GM12873 (cell line): ENCODE data around the gene PPP2R2D.

ENCODE experiments used
- TF ChIP-seq, protein P1 (sequence below): IDR thresholded peaks from 2 replicates; pipeline ENCODE4 v1.5.1; 2012; ENCODE audit warnings: low read depth, mild to moderate bottlenecking, moderate library complexity, low read length, control low read depth; ENCODE audit not compliant: insufficient read depth; ENCODE audit errors: missing control alignments

The PPP2R2D gene

GRCh38 chr10:131925011-131925649 is 24.3 kb downstream of the PPP2R2D start:
- TF ChIP-seq, protein P1, sequence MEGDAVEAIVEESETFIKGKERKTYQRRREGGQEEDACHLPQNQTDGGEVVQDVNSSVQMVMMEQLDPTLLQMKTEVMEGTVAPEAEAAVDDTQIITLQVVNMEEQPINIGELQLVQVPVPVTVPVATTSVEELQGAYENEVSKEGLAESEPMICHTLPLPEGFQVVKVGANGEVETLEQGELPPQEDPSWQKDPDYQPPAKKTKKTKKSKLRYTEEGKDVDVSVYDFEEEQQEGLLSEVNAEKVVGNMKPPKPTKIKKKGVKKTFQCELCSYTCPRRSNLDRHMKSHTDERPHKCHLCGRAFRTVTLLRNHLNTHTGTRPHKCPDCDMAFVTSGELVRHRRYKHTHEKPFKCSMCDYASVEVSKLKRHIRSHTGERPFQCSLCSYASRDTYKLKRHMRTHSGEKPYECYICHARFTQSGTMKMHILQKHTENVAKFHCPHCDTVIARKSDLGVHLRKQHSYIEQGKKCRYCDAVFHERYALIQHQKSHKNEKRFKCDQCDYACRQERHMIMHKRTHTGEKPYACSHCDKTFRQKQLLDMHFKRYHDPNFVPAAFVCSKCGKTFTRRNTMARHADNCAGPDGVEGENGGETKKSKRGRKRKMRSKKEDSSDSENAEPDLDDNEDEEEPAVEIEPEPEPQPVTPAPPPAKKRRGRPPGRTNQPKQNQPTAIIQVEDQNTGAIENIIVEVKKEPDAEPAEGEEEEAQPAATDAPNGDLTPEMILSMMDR = no peak

DNA sequence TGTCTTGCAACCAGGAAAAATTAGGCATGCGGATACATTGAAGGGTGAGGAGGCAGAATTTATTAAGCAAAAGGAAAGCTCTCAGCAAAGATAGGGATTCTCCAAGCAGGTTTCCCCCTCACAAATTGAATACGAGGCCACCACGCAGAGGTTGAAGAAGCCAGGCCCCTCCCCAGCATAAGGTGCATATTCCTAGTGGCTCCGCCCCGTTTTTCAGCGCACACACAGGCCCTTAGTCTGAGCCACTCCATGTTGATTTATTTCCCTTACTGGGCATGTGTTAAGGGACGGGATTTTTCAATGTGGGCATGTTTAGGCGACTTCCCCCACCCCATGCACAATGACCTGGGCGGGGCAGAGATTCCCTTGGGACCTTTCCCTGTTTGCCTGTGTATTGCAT is 24.9 kb downstream of the PPP2R2D start:
- TF ChIP-seq, protein P1 = no peak

DNA sequence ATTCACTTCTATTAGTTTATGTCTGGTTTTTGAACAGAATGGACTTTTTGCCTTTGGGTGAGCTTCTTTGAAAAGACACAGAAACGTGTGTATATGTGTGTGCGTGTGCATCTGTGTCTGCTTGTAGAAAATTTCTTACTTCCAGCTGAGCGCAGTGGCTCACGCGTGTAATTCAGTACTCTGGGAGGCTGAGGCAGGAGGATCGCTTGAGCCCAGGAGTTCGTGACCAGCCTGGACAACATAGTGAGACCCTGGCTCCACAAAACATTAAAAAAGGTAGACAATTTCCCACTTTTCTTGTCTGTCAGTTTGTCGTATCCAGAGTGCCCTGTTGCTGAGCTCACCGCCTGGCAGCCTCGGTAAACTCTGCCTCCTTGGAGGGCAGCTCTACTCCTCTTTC is 25.4 kb downstream of the PPP2R2D start:
- TF ChIP-seq, protein P1 = no peak

GRCh38 chr10:131926743-131927595 is 26.2 kb downstream of the PPP2R2D start:
- TF ChIP-seq, protein P1 = no peak

DNA sequence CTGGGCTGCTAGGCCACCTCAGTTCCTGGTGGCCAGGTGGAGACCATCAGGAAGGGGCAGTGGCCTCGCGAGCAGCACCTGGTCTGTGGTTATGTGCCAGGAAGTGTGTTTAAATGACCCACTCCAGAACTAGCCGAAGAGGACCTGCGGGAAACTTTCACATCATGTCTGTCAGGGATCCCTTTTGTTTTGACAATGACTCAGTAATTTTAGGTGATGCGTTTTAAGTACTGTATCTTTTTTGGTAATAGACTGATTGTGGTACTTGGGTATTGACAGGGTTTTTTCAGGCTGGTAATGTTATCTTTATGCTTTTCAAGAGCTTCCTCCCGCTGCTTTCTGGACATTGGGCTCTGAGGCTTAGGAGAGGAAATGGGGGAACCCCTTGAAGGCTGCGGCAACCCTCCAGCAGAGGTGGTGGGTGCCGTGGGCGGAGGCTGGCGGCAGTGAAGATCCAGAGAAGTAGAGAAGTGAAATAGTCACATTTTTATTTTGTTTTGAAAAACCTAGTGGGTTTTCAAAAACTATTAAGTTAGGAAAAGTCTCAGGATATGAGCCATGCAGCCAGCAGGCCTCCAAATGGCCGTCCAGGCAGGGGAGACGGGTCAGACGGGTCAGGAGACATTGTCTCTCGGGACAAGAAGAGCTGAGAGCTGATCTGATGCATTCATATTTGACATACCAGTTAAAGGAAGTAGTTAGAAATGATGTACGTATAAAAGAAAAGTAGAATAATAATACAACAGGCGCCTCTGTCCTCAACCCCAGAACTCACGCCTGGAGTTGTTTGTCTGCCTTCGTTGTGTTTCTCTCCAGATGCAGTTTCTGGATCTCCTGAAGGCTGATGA is 27.7 kb downstream of the PPP2R2D start:
- TF ChIP-seq, protein P1 = no peak

GRCh38 chr10:131929122-131929845 is 28.5 kb downstream of the PPP2R2D start:
- TF ChIP-seq, protein P1 = no peak
